Smooth muscle cell (in vitro differentiated cells): ENCODE results near the gene FUT9. TPM values are rescaled to one million over a fixed set of nuclear protein-coding genes. Genes with fewer than 3 reads are reported as not detected.

Source experiments
- DNase-seq: peaks from one replicate; lab custom pipeline; 2025; ENCODE audit not compliant: unreplicated experiment; lab: John Stamatoyannopoulos, UW
- H2AFZ ChIP-seq: fragments of 200-600 bp; sonication (generic); 2 replicates; pipeline ENCODE4 v1.6.0; 2016; ENCODE audit warnings: antibody characterized with exemption, low read depth, mild to moderate bottlenecking
- H3F3A ChIP-seq: fragments of 200-600 bp; sonication (generic); 2 replicates; pipeline ENCODE4 v1.6.0; 2017; ENCODE audit warnings: antibody characterized with exemption, low read depth
- H3K27ac ChIP-seq: fragments of 200-600 bp; sonication (generic); 2 replicates; pipeline ENCODE4 v1.5.1; 2016; ENCODE audit warnings: low read depth, mild to moderate bottlenecking
- H3K27me3 ChIP-seq: fragments of 200-600 bp; sonication (generic); 2 replicates; pipeline ENCODE4 v1.6.1; 2016; ENCODE audit warnings: low read depth, mild to moderate bottlenecking
- H3K36me3 ChIP-seq: fragments of 200-600 bp; sonication (generic); 2 replicates; pipeline ENCODE4 v1.5.1; 2016; ENCODE audit warnings: low read depth
- H3K4me1 ChIP-seq: fragments of 200-600 bp; sonication (generic); 2 replicates; pipeline ENCODE4 v1.5.1; 2016; ENCODE audit warnings: low read depth
- H3K4me2 ChIP-seq: fragments of 200-600 bp; sonication (generic); 2 replicates; pipeline ENCODE4 v1.6.0; 2016; ENCODE audit warnings: mild to moderate bottlenecking
- H3K4me3 ChIP-seq: fragments of 200-600 bp; sonication (generic); 2 replicates; pipeline ENCODE4 v1.5.1; 2016; ENCODE audit warnings: mild to moderate bottlenecking
- H3K79me2 ChIP-seq: fragments of 200-600 bp; sonication (generic); 2 replicates; pipeline ENCODE4 v1.6.0; 2016; ENCODE audit warnings: low read depth, mild to moderate bottlenecking
- H3K9ac ChIP-seq: fragments of 200-600 bp; sonication (generic); 2 replicates; pipeline ENCODE4 v1.6.0; 2016; ENCODE audit warnings: low read depth
- H3K9me3 ChIP-seq: fragments of 200-600 bp; sonication (generic); replicated peaks from 2 replicates; pipeline ENCODE4 v1.5.1; 2016; ENCODE audit warnings: low read depth
- H4K20me1 ChIP-seq: fragments of 200-600 bp; sonication (generic); 2 replicates; pipeline ENCODE4 v1.6.0; 2016; ENCODE audit warnings: low read depth
- CTCF ChIP-seq: fragments of 200-600 bp; sonication (generic); IDR thresholded peaks from 2 replicates; pipeline ENCODE4 v1.5.1; 2017; ENCODE audit warnings: borderline replicate concordance, mild to moderate bottlenecking, antibody characterized with exemption; ENCODE audit not compliant: insufficient read depth, poor library complexity, severe bottlenecking
- WGBS: methylation state at CpG from one replicate; pipeline ENCODE4 v1.1.7; 2016; ENCODE audit warnings: low lambda C conversion rate; 5-methylcytosine and 5-hydroxymethylcytosine counted together
- polyA plus RNA-seq: library from polyadenylated mRNA; unstranded; fragments of >200 nt; fragmentation: Nextera tagmentation; extraction: Ambion mirVana; gene quantifications from 2 replicates; pipeline ENCODE4 v1.2.1, GENCODE V29; 2016
- total RNA-seq: library from RNA; depleted of rRNA; stranded (reverse); fragments of >200 nt; gene quantifications from 2 replicates; pipeline ENCODE4 v1.2.3, GENCODE V29; 2014

Gene FUT9
- total and polyA plus RNA-seq, 2 experiments from 2014 or later = 0.04 TPM; not detected in 1

DNA sequence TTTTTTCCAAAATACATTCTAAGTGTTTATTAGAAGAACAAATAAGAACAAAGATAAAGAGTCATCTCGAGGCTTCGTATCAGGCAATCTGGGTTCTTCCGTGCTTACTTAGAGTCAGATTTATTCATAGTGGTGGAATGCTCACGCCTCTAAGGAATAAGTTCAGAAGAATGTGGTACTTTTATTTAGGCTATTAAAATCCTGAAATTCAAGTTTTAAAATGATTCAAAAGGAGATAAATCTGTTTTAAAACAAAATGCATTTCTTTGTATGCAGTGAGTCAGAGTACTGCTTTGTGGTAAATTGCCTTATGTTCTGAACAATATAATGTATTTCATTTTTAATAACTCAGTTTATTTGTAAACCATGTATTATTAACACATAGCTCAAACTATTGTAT is 89.1 kb downstream of the FUT9 start:
- no peaks in the 10 kb centered on the region for H3K36me3 ChIP-seq
- no peak overlapping the region for H3K4me3 ChIP-seq
- H3K9ac ChIP-seq = no peak overlapping the region
- DNase-seq = no peak
- no peaks in the 10 kb centered on the region for H4K20me1 ChIP-seq
- TF ChIP-seq CTCF = no peak
- H3K4me1 ChIP-seq = no peaks in the 10 kb centered on the region
- no peaks in the 10 kb centered on the region for H3K27me3 ChIP-seq
- no peaks in the 10 kb centered on the region for H3F3A ChIP-seq
- no peak overlapping the region for H2AFZ ChIP-seq
- no peaks in the 10 kb centered on the region for H3K79me2 ChIP-seq
- peak overlapping the region; percentile 40 for H3K27ac ChIP-seq
- no peaks in the 10 kb centered on the region for H3K9me3 ChIP-seq
- 65% methylated on average over 4 of the region's 4 CpGs for WGBS
- no peak overlapping the region for H3K4me2 ChIP-seq

DNA sequence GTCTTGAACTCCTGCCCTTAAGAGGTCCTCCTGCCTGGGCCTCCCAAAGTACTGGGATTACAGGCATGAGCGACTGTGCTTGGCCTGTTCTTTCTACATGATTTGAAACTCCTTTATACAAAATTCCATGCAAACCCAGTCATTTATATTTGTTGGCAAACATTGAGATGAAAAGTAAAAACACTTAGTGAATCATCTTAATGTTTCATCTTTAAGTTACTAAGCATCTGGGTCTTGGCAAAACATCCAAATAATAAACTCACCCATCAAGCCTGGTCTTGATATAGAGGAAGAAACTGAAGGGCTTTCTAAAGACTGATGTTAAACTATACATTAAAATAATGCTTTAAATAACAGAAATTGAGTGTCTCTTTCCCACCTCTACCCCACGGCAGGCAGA is 95.1 kb downstream of the FUT9 start:
- H3K4me2 ChIP-seq = no peak overlapping the region
- H4K20me1 ChIP-seq = no peaks in the 10 kb centered on the region
- DNase-seq = no peak
- WGBS = 94% methylated on average over 2 of the region's 2 CpGs
- no peaks in the 10 kb centered on the region for H3K36me3 ChIP-seq
- H3K27ac ChIP-seq = no peak overlapping the region
- TF ChIP-seq CTCF = no peak
- no peak overlapping the region for H3K9ac ChIP-seq
- no peak overlapping the region for H2AFZ ChIP-seq
- H3K4me1 ChIP-seq = no peaks in the 10 kb centered on the region
- H3F3A ChIP-seq = no peaks in the 10 kb centered on the region
- no peaks in the 10 kb centered on the region for H3K9me3 ChIP-seq
- no peaks in the 10 kb centered on the region for H3K79me2 ChIP-seq
- no peak overlapping the region for H3K4me3 ChIP-seq
- H3K27me3 ChIP-seq = no peaks in the 10 kb centered on the region

- no peak overlapping the region for H3K9ac ChIP-seq
- 18% methylated on average over 1 of the region's 1 CpG for WGBS
- H4K20me1 ChIP-seq = no peaks in the 10 kb centered on the region
- no peak for DNase-seq
- no peaks in the 10 kb centered on the region for H3K36me3 ChIP-seq
- H2AFZ ChIP-seq = no peak overlapping the region
- H3K27ac ChIP-seq = no peak overlapping the region
- H3K9me3 ChIP-seq = no peaks in the 10 kb centered on the region
- H3K27me3 ChIP-seq = no peaks in the 10 kb centered on the region
- H3K4me3 ChIP-seq = no peak overlapping the region
- no peaks in the 10 kb centered on the region for H3K4me1 ChIP-seq
- TF ChIP-seq CTCF = no peak
- H3K4me2 ChIP-seq = no peak overlapping the region
- no peaks in the 10 kb centered on the region for H3F3A ChIP-seq
- no peaks in the 10 kb centered on the region for H3K79me2 ChIP-seq
Measured at GRCh38 chr6:96116674-96117073, 100.9 kb downstream of the FUT9 start.

DNA sequence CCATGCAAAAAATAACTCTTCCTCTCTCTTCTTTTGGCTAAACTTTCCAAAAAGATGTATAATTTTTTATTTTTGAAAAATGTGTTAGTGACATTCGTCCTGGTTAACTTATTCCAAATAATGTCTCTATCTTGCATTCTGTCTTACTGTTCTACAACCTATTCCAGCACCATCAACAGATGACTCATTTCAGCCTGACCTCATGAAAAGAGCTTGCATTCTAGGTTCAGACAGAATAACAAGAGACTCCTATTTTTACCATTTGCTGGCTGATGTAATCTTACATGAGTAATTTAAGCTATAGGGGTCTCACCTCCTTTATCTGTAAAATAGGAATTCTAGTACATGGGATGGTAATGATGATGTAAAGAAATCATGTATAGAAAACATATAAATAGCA is 109.0 kb downstream of the FUT9 start:
- Histone ChIP-seq H2AFZ (no peak overlapping the region), H3K9me3 (no peaks in the 10 kb centered on the region), H3K4me2 (no peak overlapping the region), H3K4me1 (no peaks in the 10 kb centered on the region), H3K27me3 (no peaks in the 10 kb centered on the region), H4K20me1 (no peaks in the 10 kb centered on the region), H3K27ac (peak overlapping the region; percentile 66), H3K79me2 (no peaks in the 10 kb centered on the region), H3K4me3 (no peak overlapping the region), H3F3A (no peaks in the 10 kb centered on the region), H3K9ac (no peak overlapping the region), H3K36me3 (no peaks in the 10 kb centered on the region)
- no peak for DNase-seq
- WGBS = 38% methylated on average over 1 of the region's 1 CpG
- TF ChIP-seq CTCF = no peak
